ENCODE results near the gene CYP2C18. TPM values are rescaled to one million over a fixed set of nuclear protein-coding genes. Genes with fewer than 3 reads are reported as not detected.

CYP2C18 gene
- polyA plus RNA-seq, 1 donor (not counting 4 experiments of a cell fraction or from before 2014, with no cell fraction given), result 0.28 TPM

DNA sequence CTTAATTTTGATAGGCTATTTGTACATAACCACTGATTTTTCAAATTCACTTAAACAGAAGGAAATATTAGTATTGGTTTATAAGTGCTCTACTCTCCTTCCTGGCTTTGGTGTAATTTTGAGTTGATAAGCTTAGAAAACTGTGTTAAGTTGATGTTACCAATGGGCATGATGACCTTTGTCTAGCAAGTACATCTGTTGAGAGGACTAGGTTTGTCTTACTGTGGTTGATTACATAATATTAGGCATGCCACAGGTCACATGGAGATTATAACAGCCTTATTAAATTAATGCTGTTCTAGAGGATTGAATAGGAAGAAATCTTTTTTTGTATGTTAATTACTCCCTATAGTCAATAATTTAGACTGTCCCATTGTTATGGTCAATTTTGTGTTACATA lies 27.0 kb downstream of the CYP2C18 start:
- DNase-seq (ENCODE audit: low read depth, low spot score) (no peak), FAIRE-seq (no peak)
- Histone ChIP-seq H2AFZ (ENCODE audit: control insufficient read depth, low read length) (no peak overlapping the region), H3K4me1 (ENCODE audit: control insufficient read depth, extremely low read depth, insufficient read depth, low read length) (no peaks in the 10 kb centered on the region), H3K27me3 (ENCODE audit: control insufficient read depth, extremely low read depth, insufficient read depth, low read length) (no peaks in the 10 kb centered on the region), H3K9ac (ENCODE audit: control insufficient read depth, extremely low read depth, insufficient read depth, low read length) (no peak overlapping the region), H3K9me3 (ENCODE audit: control insufficient read depth, low read depth, low read length) (no peaks in the 10 kb centered on the region), H3K4me2 (ENCODE audit: control insufficient read depth, extremely low read depth, insufficient read depth, low read depth, low read length) (no peak overlapping the region), H3K4me3 (ENCODE audit: control insufficient read depth in 2 of 3, extremely low read depth in 1 of 3, insufficient read depth in 2 of 3, low read depth in 1 of 3, low read length in 3 of 3) (no peak overlapping the region), H4K20me1 (ENCODE audit: control insufficient read depth, extremely low read depth, insufficient read depth, low read length) (no peaks in the 10 kb centered on the region), H3K9me1 (ENCODE audit: control insufficient read depth, extremely low read depth, insufficient read depth, low read length) (no peaks in the 10 kb centered on the region), H3K79me2 (ENCODE audit: control insufficient read depth, insufficient read depth, low read length) (no peaks in the 10 kb centered on the region), H3K36me3 (ENCODE audit: control insufficient read depth in 2 of 2, extremely low read depth in 1 of 2, insufficient read depth in 2 of 2, low read length in 2 of 2) (no peaks in the 10 kb centered on the region), H3K27ac (ENCODE audit: control insufficient read depth, insufficient read depth, low read length) (no peak overlapping the region)
- no peak for TF ChIP-seq CTCF (optimal IDR thresholded peaks at IDR 0.05 in 1 of 3, IDR thresholded peaks at IDR 0.05 in 1 of 3, conservative IDR thresholded peaks at IDR 0.05 in 1 of 3; ENCODE audit: extremely low read depth in 1 of 3, insufficient read depth in 2 of 3, low read length in 3 of 3)
- no peak for TF ChIP-seq EZH2 (IDR thresholded peaks at IDR 0.05; ENCODE audit: low read length)
- dilution Hi-C loops (cut with MboI; ENCODE audit: extremely low pct_ligation_motif_present, low sequenced_read_pairs), result no loop called here

DNA sequence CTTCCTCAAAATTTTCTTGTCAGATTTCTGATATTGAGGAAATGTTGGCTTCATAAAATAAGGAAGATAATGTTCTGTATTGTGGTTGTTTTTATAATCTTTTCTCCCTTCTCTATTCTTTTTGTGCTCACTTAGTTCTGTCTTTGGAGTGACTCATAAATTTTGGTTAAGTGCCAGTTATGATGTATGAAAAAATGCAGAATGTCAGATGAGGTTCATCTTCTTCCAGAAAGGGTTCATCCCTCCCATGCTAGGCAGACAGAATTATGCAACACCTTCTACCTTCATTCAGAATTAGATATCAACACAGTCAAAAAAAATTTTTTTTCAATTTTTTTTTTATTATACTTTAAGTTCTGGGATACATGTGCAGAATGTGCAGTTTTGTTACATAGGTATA lies 42.3 kb downstream of the CYP2C18 start:
- Histone ChIP-seq H3K27ac (ENCODE audit: control insufficient read depth, insufficient read depth, low read length) (no peak overlapping the region), H3K4me3 (ENCODE audit: control insufficient read depth in 2 of 3, extremely low read depth in 1 of 3, insufficient read depth in 2 of 3, low read depth in 1 of 3, low read length in 3 of 3) (no peak overlapping the region), H3K79me2 (ENCODE audit: control insufficient read depth, insufficient read depth, low read length) (no peaks in the 10 kb centered on the region), H3K9ac (ENCODE audit: control insufficient read depth, extremely low read depth, insufficient read depth, low read length) (no peak overlapping the region), H4K20me1 (ENCODE audit: control insufficient read depth, extremely low read depth, insufficient read depth, low read length) (no peaks in the 10 kb centered on the region), H3K36me3 (ENCODE audit: control insufficient read depth in 2 of 2, extremely low read depth in 1 of 2, insufficient read depth in 2 of 2, low read length in 2 of 2) (no peaks in the 10 kb centered on the region), H2AFZ (ENCODE audit: control insufficient read depth, low read length) (no peak overlapping the region), H3K9me3 (ENCODE audit: control insufficient read depth, low read depth, low read length) (no peaks in the 10 kb centered on the region), H3K27me3 (ENCODE audit: control insufficient read depth, extremely low read depth, insufficient read depth, low read length) (no peaks in the 10 kb centered on the region), H3K4me1 (ENCODE audit: control insufficient read depth, extremely low read depth, insufficient read depth, low read length) (no peaks in the 10 kb centered on the region), H3K9me1 (ENCODE audit: control insufficient read depth, extremely low read depth, insufficient read depth, low read length) (no peaks in the 10 kb centered on the region), H3K4me2 (ENCODE audit: control insufficient read depth, extremely low read depth, insufficient read depth, low read depth, low read length) (no peak overlapping the region)
- dilution Hi-C loops (cut with MboI; ENCODE audit: extremely low pct_ligation_motif_present, low sequenced_read_pairs), result no loop called here
- no peak for DNase-seq (ENCODE audit: low read depth, low spot score)
- no peak for TF ChIP-seq EZH2 (IDR thresholded peaks at IDR 0.05; ENCODE audit: low read length)
- no peak for TF ChIP-seq CTCF (optimal IDR thresholded peaks at IDR 0.05 in 1 of 3, IDR thresholded peaks at IDR 0.05 in 1 of 3, conservative IDR thresholded peaks at IDR 0.05 in 1 of 3; ENCODE audit: extremely low read depth in 1 of 3, insufficient read depth in 2 of 3, low read length in 3 of 3)
- no peak for FAIRE-seq
